ENCODE measurements around the gene ABCD2. TPM values are rescaled to one million over a fixed set of nuclear protein-coding genes. Genes with fewer than 3 reads are reported as not detected.

The ABCD2 gene
- total RNA-seq, 1 experiment from 2014 or later: not detected

GRCh38 chr12:39533951-39534350 lies 85.7 kb downstream of the ABCD2 start:
- no peak overlapping the region for H4K91ac ChIP-seq (ENCODE audit: insufficient read length, low read depth, low read length)
- H2AFZ ChIP-seq (ENCODE audit: low read length): no peak overlapping the region
- H2BK120ac ChIP-seq (ENCODE audit: low read depth, low read length, poor library complexity, severe bottlenecking): no peak overlapping the region
- no peak overlapping the region for H3K18ac ChIP-seq (ENCODE audit: insufficient read length, low read depth, low read length)
- H3K23ac ChIP-seq (ENCODE audit: insufficient read length, low read depth, low read length): no peak overlapping the region
- H3K4ac ChIP-seq (ENCODE audit: low read depth, low read length): no peak overlapping the region
- H3K79me2 ChIP-seq (ENCODE audit: insufficient read depth, low read length): no peaks in the 10 kb centered on the region
- Mint-ChIP-seq H3K4me3 (no peak overlapping the region), H3K36me3 (ENCODE audit: insufficient read depth in 1 of 3, low read depth in 3 of 3) (no peaks in the 10 kb centered on the region), H3K9me3 (no peaks in the 10 kb centered on the region), H3K27ac (no peak overlapping the region), H3K4me1 (peaks cover 0 to 1% of the 10 kb centered on the region in 2 experiments; a peak in 2 of 4 replicates), H3K27me3 (ENCODE audit: low read depth) (no peaks in the 10 kb centered on the region)
- H4K5ac ChIP-seq (ENCODE audit: insufficient read length, low read depth, low read length): no peak overlapping the region
- no peak overlapping the region for H3K27ac ChIP-seq (ENCODE audit: insufficient read length, low read depth, low read length)
- no peak overlapping the region for H2BK5ac ChIP-seq (ENCODE audit: insufficient read length, low read length)
- no peak overlapping the region for H2BK12ac ChIP-seq (ENCODE audit: insufficient read length, low read depth, low read length)
- H3K79me1 ChIP-seq (ENCODE audit: insufficient read depth, low read depth, low read length, poor library complexity, severe bottlenecking): no peaks in the 10 kb centered on the region
- no peak overlapping the region for H2BK20ac ChIP-seq (ENCODE audit: low read depth, low read length, poor library complexity, severe bottlenecking)
- no peak for DNase-seq
- H3K56ac ChIP-seq (ENCODE audit: insufficient read length, low read depth, low read length): no peak overlapping the region
- H4K8ac ChIP-seq (replicated peaks; ENCODE audit: insufficient read length, low read depth, low read length): no peak overlapping the region
- H3K9me3 ChIP-seq (ENCODE audit: control insufficient read depth, low read depth, low read length): no peaks in the 10 kb centered on the region
- no peaks in the 10 kb centered on the region for H3K4me1 ChIP-seq (ENCODE audit: insufficient read depth, low read length)
- H3K23me2 ChIP-seq (ENCODE audit: insufficient read length, low read depth, low read length, poor library complexity, severe bottlenecking): no peaks in the 10 kb centered on the region
- H3K9ac ChIP-seq (ENCODE audit: extremely low read depth, insufficient read length, low read length): no peak overlapping the region
- H3T11ph ChIP-seq (ENCODE audit: low read length): no peak overlapping the region
- no peak overlapping the region for H2BK15ac ChIP-seq (ENCODE audit: low read depth, low read length)
- H3K27me3 ChIP-seq (ENCODE audit: insufficient read depth, low read length): no peaks in the 10 kb centered on the region
- no peak overlapping the region for H3K14ac ChIP-seq (ENCODE audit: insufficient read depth, low read length)
- TF ChIP-seq CTCF (conservative IDR thresholded peaks at IDR 0.05): no peak
- H3K4me2 ChIP-seq (ENCODE audit: insufficient read depth, insufficient read length, low read length): no peak overlapping the region
- no peak overlapping the region for H2AK5ac ChIP-seq (ENCODE audit: insufficient read length, low read length)
- no peaks in the 10 kb centered on the region for H4K20me1 ChIP-seq (ENCODE audit: control insufficient read depth, insufficient read depth, insufficient read length)

Data from H9 (cell line).